ENCODE data around the gene RCAN2. TPM values are rescaled to one million over a fixed set of nuclear protein-coding genes. Genes with fewer than 3 reads are reported as not detected.

RCAN2 gene
- polyA plus RNA-seq, 1 donor: 4.7 TPM

DNA sequence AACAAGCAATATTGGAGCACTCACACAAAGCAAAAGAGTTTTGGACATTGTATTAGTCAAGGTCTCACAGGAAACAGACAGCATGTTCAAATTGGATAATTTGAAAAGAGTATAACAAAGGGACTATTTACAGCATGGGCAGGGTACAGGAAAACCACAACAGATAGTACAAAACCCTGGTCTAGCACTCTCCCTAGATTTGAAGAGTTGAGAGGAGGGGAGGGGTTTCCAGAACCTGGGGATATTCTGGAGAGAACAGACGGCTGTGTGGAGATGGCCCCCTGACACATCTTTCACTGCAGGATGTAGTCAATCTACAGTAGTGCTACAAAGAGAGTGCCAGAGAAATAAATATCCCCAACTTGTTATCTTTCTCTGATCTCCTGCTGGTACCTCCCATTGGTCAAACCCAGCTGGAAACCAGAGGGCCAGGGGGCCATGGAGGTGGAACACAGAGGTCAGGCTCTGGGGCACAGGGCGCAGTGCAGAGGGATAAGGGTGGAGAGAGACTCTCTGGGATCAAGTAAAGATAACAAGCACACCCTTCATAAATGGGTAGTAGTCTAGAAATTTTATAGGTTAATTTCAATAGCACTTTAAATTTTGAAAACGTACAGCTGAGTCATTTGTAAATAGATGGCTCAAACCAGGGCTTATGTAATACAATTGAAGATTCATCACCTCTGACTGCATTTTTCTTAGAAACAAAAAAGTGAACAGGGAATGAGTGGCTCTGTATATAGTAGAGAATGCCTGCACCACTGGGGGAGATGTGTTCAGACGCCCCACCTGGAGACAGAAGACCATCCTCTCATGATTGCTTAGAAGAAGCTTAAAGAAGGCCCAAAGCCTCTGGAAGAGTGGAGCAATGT is 25.7 kb downstream of the RCAN2 start:
- no peak for DNase-seq
- H3K4me3 ChIP-seq (ENCODE audit: low read length): no peak overlapping the region
- H3K36me3 ChIP-seq (ENCODE audit: control insufficient read depth, insufficient read depth, low read length): no peaks in the 10 kb centered on the region
- no peak overlapping the region for H3K27ac ChIP-seq (ENCODE audit: low read length)
- no peaks in the 10 kb centered on the region for H3K27me3 ChIP-seq (ENCODE audit: control insufficient read depth, insufficient read depth, low read length)
- H3K9me3 ChIP-seq (ENCODE audit: control insufficient read depth, low read depth, low read length): no peaks in the 10 kb centered on the region
- no peaks in the 10 kb centered on the region for H3K4me1 ChIP-seq (ENCODE audit: control insufficient read depth, insufficient read depth, low read length)
- no CpG with 5 or more reads among the region's 4 CpGs for WGBS (ENCODE audit: insufficient coverage, low lambda C conversion rate)

DNA sequence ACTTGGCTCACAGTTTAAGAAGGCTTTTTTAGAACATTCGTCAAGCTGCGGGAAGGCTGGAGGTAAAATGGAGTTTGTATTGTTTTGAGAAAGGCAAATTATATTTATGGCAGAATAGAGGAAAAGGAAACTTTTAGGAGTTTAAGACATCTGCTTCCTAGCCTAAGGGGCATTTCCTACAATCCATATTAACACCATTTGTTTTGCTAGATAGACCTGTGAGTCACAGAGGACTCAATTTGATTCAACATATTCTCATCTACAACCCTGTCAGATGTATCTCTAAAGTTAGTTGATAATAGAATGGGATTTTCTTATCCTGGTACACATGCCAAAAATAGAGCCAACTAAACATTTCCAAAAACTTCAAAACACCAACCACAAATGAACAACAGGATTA is 35.0 kb downstream of the RCAN2 start:
- no peaks in the 10 kb centered on the region for H3K9me3 ChIP-seq (ENCODE audit: control insufficient read depth, low read depth, low read length)
- no peak overlapping the region for H3K4me3 ChIP-seq (ENCODE audit: low read length)
- WGBS (ENCODE audit: insufficient coverage, low lambda C conversion rate): 100% methylated on average over 2 of the region's 2 CpGs
- DNase-seq: no peak
- no peaks in the 10 kb centered on the region for H3K27me3 ChIP-seq (ENCODE audit: control insufficient read depth, insufficient read depth, low read length)
- H3K27ac ChIP-seq (ENCODE audit: low read length): no peak overlapping the region
- no peaks in the 10 kb centered on the region for H3K36me3 ChIP-seq (ENCODE audit: control insufficient read depth, insufficient read depth, low read length)
- no peaks in the 10 kb centered on the region for H3K4me1 ChIP-seq (ENCODE audit: control insufficient read depth, insufficient read depth, low read length)

DNA sequence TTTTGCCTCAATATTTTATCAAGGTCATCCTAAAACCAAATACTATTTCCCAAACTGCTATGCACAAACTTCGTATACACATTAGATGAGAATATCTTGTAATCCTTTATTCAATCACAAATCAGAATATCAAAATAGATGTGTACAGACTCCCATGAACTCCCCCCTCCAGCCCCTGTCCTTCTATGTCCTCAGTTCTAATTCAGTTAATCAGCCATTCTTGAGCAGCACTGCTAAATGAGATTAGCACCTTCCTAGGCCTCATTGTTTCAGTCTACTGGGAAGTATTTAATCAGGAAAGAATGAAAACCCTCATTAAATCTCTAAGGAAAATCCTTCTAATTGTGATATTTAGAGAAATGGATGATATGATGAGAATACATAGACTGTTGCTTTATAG is 36.6 kb downstream of the RCAN2 start:
- Histone ChIP-seq H3K27me3 (ENCODE audit: control insufficient read depth, insufficient read depth, low read length) (no peaks in the 10 kb centered on the region), H3K9me3 (ENCODE audit: control insufficient read depth, low read depth, low read length) (no peaks in the 10 kb centered on the region), H3K36me3 (ENCODE audit: control insufficient read depth, insufficient read depth, low read length) (no peaks in the 10 kb centered on the region), H3K4me3 (ENCODE audit: low read length) (no peak overlapping the region), H3K27ac (ENCODE audit: low read length) (no peak overlapping the region), H3K4me1 (ENCODE audit: control insufficient read depth, insufficient read depth, low read length) (no peaks in the 10 kb centered on the region)
- no CpG with 5 or more reads among the region's 1 CpG for WGBS (ENCODE audit: insufficient coverage, low lambda C conversion rate)
- DNase-seq: no peak

DNA sequence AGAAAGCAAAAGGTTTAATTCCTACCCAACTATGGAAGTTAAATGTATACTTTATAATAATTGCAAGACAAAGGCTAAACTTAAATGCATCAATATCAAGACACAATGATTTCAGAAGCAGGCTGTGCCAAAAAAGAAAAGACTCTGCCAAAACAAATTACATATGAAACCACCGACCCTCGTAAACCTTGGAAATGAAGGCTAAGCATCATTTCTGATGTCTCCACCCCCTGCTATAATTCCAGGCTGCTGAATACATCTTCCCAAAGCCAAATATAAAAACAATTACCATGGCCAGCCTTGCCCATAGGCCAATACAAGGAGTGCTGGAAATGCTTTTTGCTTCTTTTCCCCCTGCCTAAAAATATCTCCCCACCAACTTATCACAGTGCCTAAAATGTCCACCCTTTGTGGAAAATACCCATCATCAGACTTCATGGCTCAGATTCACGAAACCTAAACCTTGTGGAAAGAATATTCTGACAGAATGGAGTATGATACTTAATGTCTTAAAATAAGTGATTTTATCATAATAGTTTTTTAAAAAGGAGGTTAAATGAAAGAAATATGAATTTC is 37.4 kb downstream of the RCAN2 start:
- Histone ChIP-seq H3K4me3 (ENCODE audit: low read length) (no peak overlapping the region), H3K4me1 (ENCODE audit: control insufficient read depth, insufficient read depth, low read length) (no peaks in the 10 kb centered on the region), H3K9me3 (ENCODE audit: control insufficient read depth, low read depth, low read length) (no peaks in the 10 kb centered on the region), H3K36me3 (ENCODE audit: control insufficient read depth, insufficient read depth, low read length) (no peaks in the 10 kb centered on the region), H3K27me3 (ENCODE audit: control insufficient read depth, insufficient read depth, low read length) (no peaks in the 10 kb centered on the region), H3K27ac (ENCODE audit: low read length) (no peak overlapping the region)
- no peak for DNase-seq
- WGBS (ENCODE audit: insufficient coverage, low lambda C conversion rate): no CpG with 5 or more reads among the region's 3 CpGs

DNA sequence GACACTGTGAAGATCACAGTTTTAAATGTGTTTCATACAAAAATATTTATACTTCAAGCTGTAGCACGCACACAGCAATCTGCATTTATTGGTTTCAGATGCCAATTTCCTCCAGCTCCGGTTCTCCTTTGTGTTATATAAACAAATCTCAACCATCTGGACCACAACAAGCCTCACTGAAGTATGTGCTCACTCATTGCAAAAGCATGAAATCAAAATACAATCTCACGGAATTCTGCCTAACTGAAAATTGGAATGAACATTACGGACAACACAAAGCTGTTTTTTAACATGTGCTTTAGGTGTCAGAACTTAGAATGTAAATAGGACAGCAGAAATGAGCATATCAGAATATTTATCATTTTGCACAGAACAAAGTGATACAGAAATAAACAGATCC is 38.0 kb downstream of the RCAN2 start:
- Histone ChIP-seq H3K27me3 (ENCODE audit: control insufficient read depth, insufficient read depth, low read length) (no peaks in the 10 kb centered on the region), H3K9me3 (ENCODE audit: control insufficient read depth, low read depth, low read length) (no peaks in the 10 kb centered on the region), H3K27ac (ENCODE audit: low read length) (no peak overlapping the region), H3K4me1 (ENCODE audit: control insufficient read depth, insufficient read depth, low read length) (no peaks in the 10 kb centered on the region), H3K4me3 (ENCODE audit: low read length) (no peak overlapping the region), H3K36me3 (ENCODE audit: control insufficient read depth, insufficient read depth, low read length) (no peaks in the 10 kb centered on the region)
- 84% methylated on average over 4 of the region's 4 CpGs for WGBS (ENCODE audit: insufficient coverage, low lambda C conversion rate)
- no peak for DNase-seq

DNA sequence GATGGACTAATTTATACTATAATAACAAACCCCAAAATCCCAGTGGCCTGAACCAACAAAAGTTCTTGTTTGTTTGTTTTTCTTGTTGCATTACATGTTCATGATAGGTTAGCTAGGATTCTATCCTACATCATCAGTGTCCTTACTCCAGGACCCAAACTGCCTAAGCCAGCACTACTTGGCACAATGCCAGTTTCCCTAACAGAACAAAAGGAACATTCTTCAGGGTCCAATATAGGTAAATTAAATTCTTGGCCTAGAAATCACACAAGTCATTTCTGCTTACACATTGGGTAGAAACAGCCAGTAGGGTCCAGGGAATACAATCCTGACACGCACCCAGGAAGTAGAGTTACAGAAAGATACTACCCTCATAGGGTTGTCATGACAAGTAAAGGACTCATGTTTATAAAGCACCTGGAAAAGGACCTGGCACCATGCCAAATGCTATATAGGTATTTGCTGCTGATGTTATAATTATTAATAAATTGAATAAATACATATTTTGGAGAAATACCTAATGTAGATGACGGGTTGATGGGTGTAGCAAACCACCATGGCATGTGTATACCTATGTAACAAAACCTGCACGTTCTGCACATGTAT is 38.8 kb downstream of the RCAN2 start:
- Histone ChIP-seq H3K36me3 (ENCODE audit: control insufficient read depth, insufficient read depth, low read length) (no peaks in the 10 kb centered on the region), H3K27ac (ENCODE audit: low read length) (no peak overlapping the region), H3K9me3 (ENCODE audit: control insufficient read depth, low read depth, low read length) (no peaks in the 10 kb centered on the region), H3K4me1 (ENCODE audit: control insufficient read depth, insufficient read depth, low read length) (no peaks in the 10 kb centered on the region), H3K27me3 (ENCODE audit: control insufficient read depth, insufficient read depth, low read length) (no peaks in the 10 kb centered on the region), H3K4me3 (ENCODE audit: low read length) (no peak overlapping the region)
- no peak for DNase-seq
- WGBS (ENCODE audit: insufficient coverage, low lambda C conversion rate): 100% methylated on average over 1 of the region's 3 CpGs

DNA sequence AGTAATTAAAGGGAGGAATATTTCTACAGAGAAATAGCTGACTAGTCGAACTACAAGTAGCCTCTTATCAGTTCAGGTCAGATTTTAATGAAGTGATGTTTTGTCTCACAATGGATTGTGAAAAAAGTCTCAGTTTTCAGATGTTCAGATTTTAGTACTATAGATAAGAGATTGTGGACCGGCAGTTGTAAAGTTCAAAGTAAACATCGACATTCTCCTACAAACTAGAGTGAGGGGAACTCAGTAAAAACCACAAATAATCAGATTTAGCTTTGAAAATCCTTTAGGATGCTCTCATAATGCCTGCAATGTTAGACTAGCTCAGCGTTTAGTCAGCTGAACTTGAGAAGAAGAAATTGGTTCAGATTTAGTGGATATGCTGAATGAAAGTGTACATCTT is 39.9 kb downstream of the RCAN2 start:
- Histone ChIP-seq H3K27me3 (ENCODE audit: control insufficient read depth, insufficient read depth, low read length) (no peaks in the 10 kb centered on the region), H3K9me3 (ENCODE audit: control insufficient read depth, low read depth, low read length) (no peaks in the 10 kb centered on the region), H3K27ac (ENCODE audit: low read length) (no peak overlapping the region), H3K4me3 (ENCODE audit: low read length) (no peak overlapping the region), H3K36me3 (ENCODE audit: control insufficient read depth, insufficient read depth, low read length) (no peaks in the 10 kb centered on the region), H3K4me1 (ENCODE audit: control insufficient read depth, insufficient read depth, low read length) (no peaks in the 10 kb centered on the region)
- WGBS (ENCODE audit: insufficient coverage, low lambda C conversion rate): 6% methylated on average over 2 of the region's 4 CpGs
- DNase-seq: no peak

DNA sequence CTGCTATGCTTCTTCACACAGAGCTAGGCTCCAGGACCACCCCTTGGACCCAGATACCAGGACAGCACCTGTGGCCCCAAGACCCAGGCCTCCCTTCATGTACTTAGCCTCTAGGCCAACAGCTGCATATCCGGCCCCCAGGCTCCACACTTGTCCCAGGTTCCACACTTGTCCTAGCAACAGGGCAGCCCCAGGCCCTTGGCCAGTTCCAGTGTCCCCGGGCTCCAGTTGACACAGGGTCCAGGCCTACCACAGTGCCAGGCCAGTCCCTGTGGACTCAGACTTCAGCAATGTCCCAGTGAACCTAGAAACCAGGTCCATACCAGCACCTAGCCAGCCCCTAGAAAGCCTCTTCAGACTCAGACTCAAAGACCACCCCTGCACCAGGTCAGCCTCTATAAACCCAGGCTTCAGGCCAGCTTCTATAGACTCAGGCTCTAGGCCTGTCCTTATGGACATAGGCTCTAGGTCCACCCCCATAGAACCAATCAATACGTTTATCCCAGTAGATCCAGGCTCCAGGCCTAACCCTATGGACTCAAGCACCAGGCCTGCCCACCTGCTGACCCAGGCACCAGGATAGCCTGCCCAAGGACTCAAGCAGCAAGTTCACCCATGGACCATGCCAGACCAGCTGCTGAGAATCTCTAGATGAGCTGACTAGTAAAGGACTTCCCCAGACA is 46.3 kb downstream of the RCAN2 start:
- Histone ChIP-seq H3K27me3 (ENCODE audit: control insufficient read depth, insufficient read depth, low read length) (no peaks in the 10 kb centered on the region), H3K4me1 (ENCODE audit: control insufficient read depth, insufficient read depth, low read length) (no peaks in the 10 kb centered on the region), H3K9me3 (ENCODE audit: control insufficient read depth, low read depth, low read length) (peaks cover 7% of the 10 kb centered on the region), H3K4me3 (ENCODE audit: low read length) (no peak overlapping the region), H3K27ac (ENCODE audit: low read length) (no peak overlapping the region), H3K36me3 (ENCODE audit: control insufficient read depth, insufficient read depth, low read length) (no peaks in the 10 kb centered on the region)
- DNase-seq: no peak
- whole genome bisulfite sequencing (ENCODE audit: insufficient coverage, low lambda C conversion rate): no CpG with 5 or more reads among the region's 3 CpGs

DNA sequence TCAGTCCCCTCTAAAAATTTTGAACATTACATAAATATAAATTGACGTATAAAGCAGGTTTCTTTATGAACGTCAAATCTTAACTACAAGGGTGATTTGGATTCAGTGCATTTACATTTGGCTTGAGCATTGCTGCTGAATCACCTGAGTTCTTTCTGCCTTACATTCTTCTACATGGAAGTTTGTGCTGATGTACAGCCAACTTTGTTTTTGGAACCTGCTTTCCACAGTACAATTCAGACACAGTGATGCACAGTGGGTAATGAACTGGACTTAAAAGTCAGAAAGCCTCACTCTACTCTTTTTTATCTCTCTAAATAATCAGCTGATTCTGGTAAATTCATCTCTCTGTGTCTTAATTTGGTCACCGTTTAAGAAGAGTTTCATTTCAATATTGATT is 47.6 kb downstream of the RCAN2 start:
- Histone ChIP-seq H3K27me3 (ENCODE audit: control insufficient read depth, insufficient read depth, low read length) (no peaks in the 10 kb centered on the region), H3K36me3 (ENCODE audit: control insufficient read depth, insufficient read depth, low read length) (no peaks in the 10 kb centered on the region), H3K4me1 (ENCODE audit: control insufficient read depth, insufficient read depth, low read length) (no peaks in the 10 kb centered on the region), H3K4me3 (ENCODE audit: low read length) (no peak overlapping the region), H3K9me3 (ENCODE audit: control insufficient read depth, low read depth, low read length) (peaks cover 7% of the 10 kb centered on the region), H3K27ac (ENCODE audit: low read length) (no peak overlapping the region)
- 100% methylated on average over 1 of the region's 3 CpGs for WGBS (ENCODE audit: insufficient coverage, low lambda C conversion rate)
- no peak for DNase-seq

DNA sequence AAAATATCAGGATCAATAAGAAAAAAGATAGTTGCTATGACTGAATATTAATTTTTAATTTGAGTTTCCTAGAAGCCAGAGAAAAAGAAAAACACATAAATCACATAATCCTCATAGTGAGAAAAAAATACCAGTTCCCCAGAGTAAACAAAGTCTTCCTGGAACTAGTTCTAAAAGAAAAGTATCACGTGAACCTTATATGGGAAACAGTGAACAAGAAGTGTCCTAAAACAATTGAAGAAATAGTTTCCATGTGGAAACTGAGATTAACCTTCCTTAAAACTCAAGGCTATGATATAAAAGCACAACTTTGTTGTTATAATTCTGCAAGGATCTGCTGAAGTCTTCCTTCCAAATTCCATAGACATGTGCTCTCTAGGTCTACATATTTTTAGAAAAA is 50.6 kb downstream of the RCAN2 start:
- Histone ChIP-seq H3K27me3 (ENCODE audit: control insufficient read depth, insufficient read depth, low read length) (no peaks in the 10 kb centered on the region), H3K9me3 (ENCODE audit: control insufficient read depth, low read depth, low read length) (peaks cover 7% of the 10 kb centered on the region), H3K4me3 (ENCODE audit: low read length) (no peak overlapping the region), H3K27ac (ENCODE audit: low read length) (no peak overlapping the region), H3K4me1 (ENCODE audit: control insufficient read depth, insufficient read depth, low read length) (no peaks in the 10 kb centered on the region), H3K36me3 (ENCODE audit: control insufficient read depth, insufficient read depth, low read length) (no peaks in the 10 kb centered on the region)
- 67% methylated on average over 1 of the region's 1 CpG for whole genome bisulfite sequencing (ENCODE audit: insufficient coverage, low lambda C conversion rate)
- DNase-seq: no peak

All from large intestine (tissue), 3 donors.